H9 (cell line): Measurements from ENCODE around the gene GAS6. TPM values are rescaled to one million over a fixed set of nuclear protein-coding genes. Genes with fewer than 3 reads are reported as not detected.

Experiments used
- DNase-seq: peaks from one replicate; pipeline ENCODE4 v3.0.0-alpha.2; 2017
- H2AFZ ChIP-seq: one replicate; pipeline ENCODE4 v1.6.1; 2013; ENCODE audit warnings: mild to moderate bottlenecking, low read length, control low read depth, moderate library complexity
- H2AK5ac ChIP-seq: 2 replicates; pipeline ENCODE4 v1.6.1; 2013; ENCODE audit warnings: low read length, control low read depth, mixed read lengths; ENCODE audit not compliant: insufficient read length
- H2BK120ac ChIP-seq: one replicate; pipeline ENCODE4 v1.6.1; 2013; ENCODE audit warnings: low read depth, mild to moderate bottlenecking, low read length, control low read depth, inconsistent platforms; ENCODE audit not compliant: poor library complexity, severe bottlenecking
- H2BK12ac ChIP-seq: 2 replicates; pipeline ENCODE4 v1.6.1; 2013; ENCODE audit warnings: low read length, control low read depth, mixed read lengths, low read depth; ENCODE audit not compliant: insufficient read length
- H2BK15ac ChIP-seq: 2 replicates; pipeline ENCODE4 v1.6.1; 2013; ENCODE audit warnings: low read depth, low read length, control low read depth
- H2BK20ac ChIP-seq: one replicate; pipeline ENCODE4 v1.6.1; 2013; ENCODE audit warnings: low read depth, mild to moderate bottlenecking, low read length, control low read depth, inconsistent platforms; ENCODE audit not compliant: poor library complexity, severe bottlenecking
- H2BK5ac ChIP-seq: 2 replicates; pipeline ENCODE4 v1.6.1; 2013; ENCODE audit warnings: low read length, control low read depth, mixed read lengths; ENCODE audit not compliant: insufficient read length
- H3K14ac ChIP-seq: 2 replicates; pipeline ENCODE4 v1.6.1; 2013; ENCODE audit warnings: low read length, control low read depth; ENCODE audit not compliant: insufficient read depth
- H3K18ac ChIP-seq: 2 replicates; pipeline ENCODE4 v1.6.1; 2013; ENCODE audit warnings: low read depth, mild to moderate bottlenecking, mixed read lengths, low read length, control low read depth; ENCODE audit not compliant: insufficient read length
- H3K23ac ChIP-seq: 2 replicates; pipeline ENCODE4 v1.6.1; 2013; ENCODE audit warnings: low read length, control low read depth, mixed read lengths, low read depth; ENCODE audit not compliant: insufficient read length
- H3K23me2 ChIP-seq: 2 replicates; pipeline ENCODE4 v1.6.1; 2013; ENCODE audit warnings: low read depth, mild to moderate bottlenecking, mixed read lengths, low read length, control low read depth; ENCODE audit not compliant: insufficient read length, poor library complexity, severe bottlenecking
- H3K27ac ChIP-seq: 2 replicates; pipeline ENCODE4 v1.5.1; 2013; ENCODE audit warnings: low read length, control low read depth, mixed read lengths, low read depth; ENCODE audit not compliant: insufficient read length
- H3K27me3 ChIP-seq: 2 replicates; pipeline ENCODE4 v1.6.1; 2013; ENCODE audit warnings: low read length, control low read depth, inconsistent platforms; ENCODE audit not compliant: insufficient read depth
- H3K4ac ChIP-seq: 2 replicates; pipeline ENCODE4 v1.6.1; 2013; ENCODE audit warnings: low read depth, mild to moderate bottlenecking, control low read depth, inconsistent platforms, low read length, moderate library complexity
- H3K4me1 ChIP-seq: 2 replicates; pipeline ENCODE4 v1.6.1; 2013; ENCODE audit warnings: low read length, control low read depth, inconsistent platforms; ENCODE audit not compliant: insufficient read depth
- H3K4me2 ChIP-seq: 2 replicates; pipeline ENCODE4 v1.6.1; 2013; ENCODE audit warnings: low read length, control low read depth, mixed read lengths; ENCODE audit not compliant: insufficient read length, insufficient read depth
- H3K56ac ChIP-seq: 2 replicates; pipeline ENCODE4 v1.6.1; 2013; ENCODE audit warnings: low read depth, mild to moderate bottlenecking, mixed read lengths, low read length, control low read depth; ENCODE audit not compliant: insufficient read length
- H3K79me1 ChIP-seq: 2 replicates; pipeline ENCODE4 v1.6.1; 2013; ENCODE audit warnings: low read depth, mild to moderate bottlenecking, moderate library complexity, low read length, control low read depth, inconsistent platforms; ENCODE audit not compliant: insufficient read depth, poor library complexity, severe bottlenecking
- H3K79me2 ChIP-seq: 2 replicates; pipeline ENCODE4 v1.6.1; 2013; ENCODE audit warnings: low read length, control low read depth, inconsistent platforms; ENCODE audit not compliant: insufficient read depth
- H3K9ac ChIP-seq: 2 replicates; pipeline ENCODE4 v1.6.1; 2013; ENCODE audit warnings: low read length, control low read depth, mixed read lengths; ENCODE audit not compliant: insufficient read length; ENCODE audit errors: extremely low read depth
- H3K9me3 ChIP-seq: one replicate; pipeline ENCODE4 v1.6.1; 2013; ENCODE audit warnings: low read depth, low read length, inconsistent platforms; ENCODE audit not compliant: control insufficient read depth
- H3T11ph ChIP-seq: one replicate; pipeline ENCODE4 v1.6.1; 2013; ENCODE audit warnings: mild to moderate bottlenecking, low read length, control low read depth, inconsistent platforms
- H4K20me1 ChIP-seq: one replicate; pipeline ENCODE4 v1.6.1; 2013; ENCODE audit not compliant: control insufficient read depth, insufficient read length, insufficient read depth
- H4K5ac ChIP-seq: 2 replicates; pipeline ENCODE4 v1.6.1; 2013; ENCODE audit warnings: low read depth, mild to moderate bottlenecking, mixed read lengths, low read length, control low read depth; ENCODE audit not compliant: insufficient read length
- H4K8ac ChIP-seq: replicated peaks from 2 replicates; pipeline ENCODE4 v1.6.1; 2013; ENCODE audit warnings: low read length, control low read depth, mixed read lengths, low read depth; ENCODE audit not compliant: insufficient read length
- H4K91ac ChIP-seq: 2 replicates; pipeline ENCODE4 v1.6.1; 2013; ENCODE audit warnings: low read depth, mild to moderate bottlenecking, moderate library complexity, mixed read lengths, low read length, control low read depth; ENCODE audit not compliant: insufficient read length
- H3K27ac Mint-ChIP-seq, 3 experiments: 2 replicates in 2 of 3; 3 replicates in 1 of 3; pipeline ENCODE4 v1.8.0; 2020 to 2021; ENCODE audit warnings: mixed read lengths in 3 of 3, mild to moderate bottlenecking in 1 of 3, moderate library complexity in 1 of 3
- H3K27me3 Mint-ChIP-seq: 2 replicates; pipeline ENCODE4 v1.8.0; 2021; ENCODE audit warnings: low read depth, mild to moderate bottlenecking, moderate library complexity, mixed read lengths
- H3K36me3 Mint-ChIP-seq, 3 experiments: 2 replicates in 2 of 3; 3 replicates in 1 of 3; pipeline ENCODE4 v1.8.0; 2020 to 2021; ENCODE audit warnings: low read depth in 3 of 3, mixed read lengths in 3 of 3; ENCODE audit not compliant: insufficient read depth in 1 of 3
- H3K4me1 Mint-ChIP-seq, 2 experiments: 2 replicates each; pipeline ENCODE4 v1.8.0; 2020; ENCODE audit warnings: mixed read lengths in 2 of 2
- H3K4me3 Mint-ChIP-seq, 2 experiments: 2 replicates in 1 of 2; 3 replicates in 1 of 2; pipeline ENCODE4 v1.8.0; 2020 to 2021; ENCODE audit warnings: mild to moderate bottlenecking in 2 of 2, mixed read lengths in 2 of 2, moderate library complexity in 1 of 2
- H3K9me3 Mint-ChIP-seq, 2 experiments: 2 replicates in 1 of 2; 3 replicates in 1 of 2; pipeline ENCODE4 v1.8.0; 2020; ENCODE audit warnings: mild to moderate bottlenecking in 2 of 2, mixed read lengths in 2 of 2, moderate library complexity in 1 of 2
- WGBS: extraction: QIAGEN DNeasy Blood & Tissue Kit; methylation state at CpG from one replicate; pipeline ENCODE4 v1.1.7; 2013; ENCODE audit warnings: missing lambda C conversion rate, low lambda C conversion rate, mixed read lengths; ENCODE audit not compliant: insufficient read length; ENCODE audit errors: extremely low coverage; 5-methylcytosine and 5-hydroxymethylcytosine counted together
- total RNA-seq: library from RNA; stranded (reverse); gene quantifications from 2 replicates; pipeline ENCODE4 v1.2.1, GENCODE V29; 2021
- TF ChIP-seq, protein P1 (sequence below): fragments of 200-600 bp; sonication (generic); conservative IDR thresholded peaks from 3 replicates; pipeline ENCODE4 v1.8.0; 2021; ENCODE audit warnings: antibody characterized with exemption, mild to moderate bottlenecking

The GAS6 gene
- total RNA-seq, 1 experiment from 2014 or later = 20.5 TPM

DNA sequence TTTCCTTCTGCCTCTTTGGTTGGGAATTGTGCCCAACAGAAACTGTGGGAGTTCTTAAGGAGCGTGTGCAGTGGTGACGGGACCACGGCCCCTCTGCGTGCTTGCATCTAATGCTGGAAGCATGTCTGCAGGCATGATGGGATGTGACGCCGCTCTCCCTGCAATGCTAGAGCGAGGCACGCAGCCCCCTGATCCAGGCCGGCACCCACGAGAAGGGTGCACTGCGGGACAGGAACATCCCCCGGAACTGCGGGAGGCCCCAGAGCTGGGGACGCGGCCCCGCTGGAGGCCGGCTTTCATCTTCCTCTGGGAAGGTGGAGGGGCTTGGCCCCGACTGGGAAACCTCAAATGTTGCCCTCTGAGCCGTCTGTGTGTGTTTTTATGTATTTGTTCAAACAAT, 72.1 kb downstream of the GAS6 start:
- Histone ChIP-seq H3K23ac (no peak overlapping the region), H2BK15ac (no peak overlapping the region), H3K18ac (no peak overlapping the region), H2BK12ac (no peak overlapping the region), H3K9me3 (no peaks in the 10 kb centered on the region), H2AFZ (no peak overlapping the region), H4K5ac (no peak overlapping the region), H3K56ac (no peak overlapping the region), H3K79me1 (no peaks in the 10 kb centered on the region), H3K4me2 (no peak overlapping the region), H4K91ac (no peak overlapping the region), H2AK5ac (no peak overlapping the region), H3K27me3 (no peaks in the 10 kb centered on the region), H3K79me2 (no peaks in the 10 kb centered on the region), H2BK20ac (no peak overlapping the region), H3K14ac (no peak overlapping the region; the same call in 1 of the 2 replicates), H3T11ph (no peak overlapping the region), H3K4ac (no peak overlapping the region), H4K8ac (no peak overlapping the region), H4K20me1 (no peaks in the 10 kb centered on the region), H2BK5ac (no peak overlapping the region), H3K23me2 (no peaks in the 10 kb centered on the region), H3K4me1 (no peaks in the 10 kb centered on the region; the same call in 1 of the 2 replicates), H3K9ac (no peak overlapping the region), H3K27ac (no peak overlapping the region), H2BK120ac (no peak overlapping the region)
- Mint-ChIP-seq H3K27me3 (no peaks in the 10 kb centered on the region; the same call in 1 of the 2 replicates), H3K4me3 (no peak overlapping the region), H3K27ac (no peak overlapping the region), H3K4me1 (peaks cover 0 to 3% of the 10 kb centered on the region in 2 experiments; a peak in 1 of 4 replicates), H3K36me3 (no peaks in the 10 kb centered on the region), H3K9me3 (no peaks in the 10 kb centered on the region)
- no peak for DNase-seq
- TF ChIP-seq, protein P1, sequence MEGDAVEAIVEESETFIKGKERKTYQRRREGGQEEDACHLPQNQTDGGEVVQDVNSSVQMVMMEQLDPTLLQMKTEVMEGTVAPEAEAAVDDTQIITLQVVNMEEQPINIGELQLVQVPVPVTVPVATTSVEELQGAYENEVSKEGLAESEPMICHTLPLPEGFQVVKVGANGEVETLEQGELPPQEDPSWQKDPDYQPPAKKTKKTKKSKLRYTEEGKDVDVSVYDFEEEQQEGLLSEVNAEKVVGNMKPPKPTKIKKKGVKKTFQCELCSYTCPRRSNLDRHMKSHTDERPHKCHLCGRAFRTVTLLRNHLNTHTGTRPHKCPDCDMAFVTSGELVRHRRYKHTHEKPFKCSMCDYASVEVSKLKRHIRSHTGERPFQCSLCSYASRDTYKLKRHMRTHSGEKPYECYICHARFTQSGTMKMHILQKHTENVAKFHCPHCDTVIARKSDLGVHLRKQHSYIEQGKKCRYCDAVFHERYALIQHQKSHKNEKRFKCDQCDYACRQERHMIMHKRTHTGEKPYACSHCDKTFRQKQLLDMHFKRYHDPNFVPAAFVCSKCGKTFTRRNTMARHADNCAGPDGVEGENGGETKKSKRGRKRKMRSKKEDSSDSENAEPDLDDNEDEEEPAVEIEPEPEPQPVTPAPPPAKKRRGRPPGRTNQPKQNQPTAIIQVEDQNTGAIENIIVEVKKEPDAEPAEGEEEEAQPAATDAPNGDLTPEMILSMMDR = no peak
- WGBS = no CpG with 5 or more reads among the region's 19 CpGs
